ENCODE measurements around the gene DPP6.

- TF ChIP-seq, protein P1, sequence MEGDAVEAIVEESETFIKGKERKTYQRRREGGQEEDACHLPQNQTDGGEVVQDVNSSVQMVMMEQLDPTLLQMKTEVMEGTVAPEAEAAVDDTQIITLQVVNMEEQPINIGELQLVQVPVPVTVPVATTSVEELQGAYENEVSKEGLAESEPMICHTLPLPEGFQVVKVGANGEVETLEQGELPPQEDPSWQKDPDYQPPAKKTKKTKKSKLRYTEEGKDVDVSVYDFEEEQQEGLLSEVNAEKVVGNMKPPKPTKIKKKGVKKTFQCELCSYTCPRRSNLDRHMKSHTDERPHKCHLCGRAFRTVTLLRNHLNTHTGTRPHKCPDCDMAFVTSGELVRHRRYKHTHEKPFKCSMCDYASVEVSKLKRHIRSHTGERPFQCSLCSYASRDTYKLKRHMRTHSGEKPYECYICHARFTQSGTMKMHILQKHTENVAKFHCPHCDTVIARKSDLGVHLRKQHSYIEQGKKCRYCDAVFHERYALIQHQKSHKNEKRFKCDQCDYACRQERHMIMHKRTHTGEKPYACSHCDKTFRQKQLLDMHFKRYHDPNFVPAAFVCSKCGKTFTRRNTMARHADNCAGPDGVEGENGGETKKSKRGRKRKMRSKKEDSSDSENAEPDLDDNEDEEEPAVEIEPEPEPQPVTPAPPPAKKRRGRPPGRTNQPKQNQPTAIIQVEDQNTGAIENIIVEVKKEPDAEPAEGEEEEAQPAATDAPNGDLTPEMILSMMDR (IDR thresholded peaks at IDR 0.05; ENCODE audit: insufficient read depth, low read depth, low read length) = no peak
- no peak for TF ChIP-seq EZH2 (IDR thresholded peaks at IDR 0.05; ENCODE audit: insufficient read depth, low read length)
These were observed 367.1 kb downstream of the DPP6 start for GRCh38 chr7:154419344-154419743.
